ENCODE measurements around the gene NME5.

The NME5 gene

DNA sequence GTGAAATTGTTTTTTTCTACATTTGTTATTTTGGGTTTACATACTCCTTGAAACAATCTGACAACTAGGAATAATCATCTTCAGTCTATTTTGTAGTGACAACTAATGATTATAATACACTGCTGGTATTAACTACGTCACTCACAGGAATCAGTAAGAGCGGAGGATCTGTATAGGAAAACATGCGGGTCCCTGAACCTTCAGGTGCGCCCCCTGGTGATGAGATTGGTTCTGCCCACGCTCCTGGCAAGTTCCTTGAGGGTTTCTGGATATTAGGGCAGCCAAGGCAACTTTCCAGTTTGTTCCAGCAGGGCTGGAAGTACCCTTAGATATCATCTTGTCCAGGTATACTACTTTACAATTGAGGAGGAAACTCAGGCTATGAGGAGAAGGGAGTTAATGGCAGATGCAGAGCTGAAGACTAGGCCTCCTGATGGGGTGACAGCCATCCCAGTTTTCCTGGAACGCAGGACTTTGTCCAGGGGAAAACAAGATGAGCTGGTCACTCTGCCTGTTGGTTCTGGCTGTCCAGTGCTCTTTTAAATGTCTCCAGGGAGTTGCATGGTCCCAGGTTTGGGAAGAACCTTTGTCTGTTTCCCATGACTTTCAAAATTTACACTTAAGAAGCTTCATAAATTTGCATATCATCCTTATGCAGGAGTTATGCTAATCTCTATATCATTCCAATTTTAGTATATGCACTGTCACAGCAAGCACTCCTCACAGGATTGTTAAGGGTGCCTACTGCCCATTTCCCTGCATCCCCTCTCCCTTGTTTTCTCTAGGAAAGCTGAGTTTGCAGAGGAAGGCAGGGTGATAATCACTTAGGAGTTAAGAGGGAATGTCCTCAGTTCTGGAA lies 70.3 kb downstream of the NME5 start:
- H3K9me3 ChIP-seq (ENCODE audit: low read length): no peaks in the 10 kb centered on the region
- no peaks in the 10 kb centered on the region for H3K4me1 ChIP-seq (ENCODE audit: insufficient read depth, low read length)
- H3K36me3 ChIP-seq (ENCODE audit: insufficient read depth, low read length): no peaks in the 10 kb centered on the region
- no peaks in the 10 kb centered on the region for H3K27me3 ChIP-seq (ENCODE audit: control insufficient read depth in 1 of 2, insufficient read depth in 2 of 2, low read length in 2 of 2)
- no peak overlapping the region for H3K9ac ChIP-seq (ENCODE audit: low read length)
- no peak overlapping the region for H3K4me3 ChIP-seq (ENCODE audit: low read depth in 1 of 2, low read length in 2 of 2)
- no peak overlapping the region for H3K27ac ChIP-seq (ENCODE audit: low read depth, low read length)

DNA sequence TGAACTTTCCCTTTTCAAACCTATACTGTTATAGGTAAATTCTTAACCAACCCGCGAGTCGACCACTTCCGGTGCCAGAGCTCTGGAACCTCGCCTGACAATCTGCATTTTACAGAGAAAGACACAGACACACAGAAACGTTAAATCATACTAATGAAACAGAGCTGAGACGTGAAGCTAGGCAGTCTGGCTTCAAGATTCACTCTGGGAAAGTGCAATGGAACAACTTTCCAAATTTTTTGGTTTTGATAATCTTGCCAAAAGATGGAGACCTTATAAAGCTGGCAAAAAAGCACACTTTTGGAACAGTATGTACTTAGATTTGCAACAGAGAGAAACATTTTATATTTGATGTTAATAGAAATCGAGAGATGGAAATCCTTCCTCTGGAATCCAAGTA lies 71.3 kb downstream of the NME5 start:
- no peak overlapping the region for H3K9ac ChIP-seq (ENCODE audit: low read length)
- H3K4me1 ChIP-seq (ENCODE audit: insufficient read depth, low read length): no peaks in the 10 kb centered on the region
- H3K36me3 ChIP-seq (ENCODE audit: insufficient read depth, low read length): no peaks in the 10 kb centered on the region
- no peak overlapping the region for H3K27ac ChIP-seq (ENCODE audit: low read depth, low read length)
- no peak overlapping the region for H3K4me3 ChIP-seq (ENCODE audit: low read depth in 1 of 2, low read length in 2 of 2)
- H3K27me3 ChIP-seq (ENCODE audit: control insufficient read depth in 1 of 2, insufficient read depth in 2 of 2, low read length in 2 of 2): no peaks in the 10 kb centered on the region
- H3K9me3 ChIP-seq (ENCODE audit: low read length): no peaks in the 10 kb centered on the region

All from muscle layer of colon (tissue), 2 donors.